ENCODE measurements around the gene TPST1.
A peak's percentile ranks its signal among the peaks of the same experiment; 100 is the strongest.

TPST1 gene

GRCh38 chr7:66272321-66272720 lies 67.2 kb downstream of the TPST1 start:
- TF ChIP-seq, protein P1, sequence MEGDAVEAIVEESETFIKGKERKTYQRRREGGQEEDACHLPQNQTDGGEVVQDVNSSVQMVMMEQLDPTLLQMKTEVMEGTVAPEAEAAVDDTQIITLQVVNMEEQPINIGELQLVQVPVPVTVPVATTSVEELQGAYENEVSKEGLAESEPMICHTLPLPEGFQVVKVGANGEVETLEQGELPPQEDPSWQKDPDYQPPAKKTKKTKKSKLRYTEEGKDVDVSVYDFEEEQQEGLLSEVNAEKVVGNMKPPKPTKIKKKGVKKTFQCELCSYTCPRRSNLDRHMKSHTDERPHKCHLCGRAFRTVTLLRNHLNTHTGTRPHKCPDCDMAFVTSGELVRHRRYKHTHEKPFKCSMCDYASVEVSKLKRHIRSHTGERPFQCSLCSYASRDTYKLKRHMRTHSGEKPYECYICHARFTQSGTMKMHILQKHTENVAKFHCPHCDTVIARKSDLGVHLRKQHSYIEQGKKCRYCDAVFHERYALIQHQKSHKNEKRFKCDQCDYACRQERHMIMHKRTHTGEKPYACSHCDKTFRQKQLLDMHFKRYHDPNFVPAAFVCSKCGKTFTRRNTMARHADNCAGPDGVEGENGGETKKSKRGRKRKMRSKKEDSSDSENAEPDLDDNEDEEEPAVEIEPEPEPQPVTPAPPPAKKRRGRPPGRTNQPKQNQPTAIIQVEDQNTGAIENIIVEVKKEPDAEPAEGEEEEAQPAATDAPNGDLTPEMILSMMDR (IDR thresholded peaks at IDR 0.05; ENCODE audit: insufficient read depth, missing control alignments), result no peak
- FAIRE-seq (peak; percentile 25), DNase-seq (ENCODE audit: insufficient read length, low spot score) (no peak)

- no peak for DNase-seq (ENCODE audit: insufficient read length, low spot score)
- TF ChIP-seq, protein P1 (IDR thresholded peaks at IDR 0.05; ENCODE audit: insufficient read depth, missing control alignments), result no peak
- FAIRE-seq, result no peak
Measured at GRCh38 chr7:66276363-66276762, 71.2 kb downstream of the TPST1 start.

DNA sequence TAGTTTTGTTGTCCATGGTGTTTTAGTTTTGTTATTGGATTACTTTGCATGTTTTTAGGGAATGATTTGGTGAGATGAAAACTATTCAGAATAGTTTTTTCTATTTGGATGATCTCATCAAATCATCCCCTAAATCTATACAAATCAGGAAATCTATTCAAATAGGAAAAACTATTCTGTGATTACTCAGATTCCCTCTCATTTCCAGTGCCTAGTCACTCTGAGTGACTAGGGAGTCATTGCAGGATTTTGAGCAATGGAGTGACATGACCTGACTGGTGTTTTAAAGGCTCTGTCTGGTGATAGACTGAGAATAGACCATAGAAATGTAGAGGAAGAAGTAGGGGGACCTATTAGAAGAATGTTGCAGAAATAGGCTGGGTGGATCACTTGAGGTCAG lies 72.4 kb downstream of the TPST1 start:
- FAIRE-seq (no peak), DNase-seq (ENCODE audit: insufficient read length, low spot score) (no peak)
- TF ChIP-seq, protein P1 (IDR thresholded peaks at IDR 0.05; ENCODE audit: insufficient read depth, missing control alignments), result no peak

- DNase-seq (ENCODE audit: insufficient read length, low spot score) (no peak), FAIRE-seq (no peak)
- TF ChIP-seq, protein P1 (IDR thresholded peaks at IDR 0.05; ENCODE audit: insufficient read depth, missing control alignments), result no peak
Measured at GRCh38 chr7:66279912-66280311, 74.8 kb downstream of the TPST1 start.

DNA sequence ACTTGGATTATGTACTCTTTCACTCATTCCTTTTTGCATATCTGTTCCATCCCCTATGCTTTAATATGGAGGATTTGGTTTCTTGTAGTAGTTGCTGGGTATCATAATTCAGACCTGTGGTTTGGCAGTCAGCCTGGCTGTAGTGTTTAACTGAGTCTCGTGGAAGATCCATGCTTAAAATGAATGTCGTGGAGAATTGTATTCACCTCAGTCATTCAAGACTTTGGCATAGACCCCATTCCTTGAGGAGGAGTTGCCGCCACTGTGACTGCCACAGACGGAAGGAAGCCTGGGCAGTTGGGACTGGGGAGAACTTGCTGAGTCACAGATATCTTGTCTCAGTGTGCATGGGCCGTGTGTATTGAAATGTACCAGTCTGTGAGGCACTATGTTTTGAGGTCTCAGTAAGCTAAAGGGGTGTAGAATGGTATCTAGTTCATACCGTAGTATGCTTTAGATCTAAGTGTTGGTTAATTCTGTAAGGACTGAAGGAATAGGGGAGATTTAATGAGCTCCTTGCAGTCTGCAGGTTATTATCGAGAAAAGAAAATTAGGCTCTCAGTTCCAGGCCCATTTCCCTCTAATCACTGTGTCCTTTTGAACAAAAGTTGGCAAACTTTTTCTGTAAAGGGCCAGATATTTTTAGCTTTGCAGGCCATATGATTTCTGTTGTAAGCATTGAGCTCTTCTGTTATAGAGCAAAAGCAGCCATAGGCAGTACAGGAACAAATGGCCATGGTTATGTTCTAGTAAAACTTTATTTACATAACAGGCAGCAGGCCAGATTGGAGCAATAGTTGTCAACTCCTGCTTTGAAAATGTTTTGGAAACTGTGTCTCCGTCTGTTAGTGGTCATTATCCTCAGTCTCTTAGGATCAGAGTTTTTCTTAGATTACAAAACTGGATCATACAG lies 76.8 kb downstream of the TPST1 start:
- DNase-seq (ENCODE audit: insufficient read length, low spot score) (no peak), FAIRE-seq (no peak)

GRCh38 chr7:66282591-66282935 lies 77.4 kb downstream of the TPST1 start:
- TF ChIP-seq, protein P1 (IDR thresholded peaks at IDR 0.05; ENCODE audit: insufficient read depth, missing control alignments), result no peak
- DNase-seq (ENCODE audit: insufficient read length, low spot score) (no peak), FAIRE-seq (no peak)

More for the DNA sequence above, 76.8 kb downstream of the TPST1 start:
- TF ChIP-seq, protein P1 (IDR thresholded peaks at IDR 0.05; ENCODE audit: insufficient read depth, missing control alignments), result no peak
